SU-DHL-6 (cell line): ENCODE results near the gene GPR152.
A peak's percentile ranks its signal among the peaks of the same experiment; 100 is the strongest.

ENCODE experiments used
- H2AFZ ChIP-seq: fragments of 200-600 bp; sonication (generic); 2 replicates; pipeline ENCODE4 v1.6.1; 2014; ENCODE audit warnings: low read depth, mild to moderate bottlenecking, moderate library complexity, mixed read lengths, antibody characterized with exemption, low read length; ENCODE audit not compliant: severe bottlenecking
- H3F3A ChIP-seq: fragments of 200-600 bp; shearing (Covaris generic); 2 replicates; pipeline ENCODE4 v1.6.0; 2016; ENCODE audit warnings: antibody characterized with exemption, mild to moderate bottlenecking; ENCODE audit not compliant: insufficient read depth
- H3K27ac ChIP-seq: fragments of 200-600 bp; sonication (generic); 2 replicates; pipeline ENCODE4 v1.5.1; 2016; ENCODE audit warnings: low read depth, mild to moderate bottlenecking, low read length, moderate library complexity, mixed read lengths
- H3K27me3 ChIP-seq: fragments of 200-600 bp; sonication (generic), shearing (Covaris generic); 2 replicates; pipeline ENCODE4 v1.6.0; 2014; ENCODE audit warnings: mild to moderate bottlenecking, low read length
- H3K36me3 ChIP-seq: fragments of 200-600 bp; sonication (generic); 2 replicates; pipeline ENCODE4 v1.6.1; 2014; ENCODE audit warnings: mild to moderate bottlenecking, low read length, mixed read lengths
- H3K4me2 ChIP-seq: fragments of 300-600, 200-600 bp; shearing (Covaris generic), sonication (generic); 2 replicates; pipeline ENCODE4 v1.6.0; 2014; ENCODE audit warnings: low read length, low read depth, mild to moderate bottlenecking; ENCODE audit not compliant: poor library complexity, severe bottlenecking
- H3K4me3 ChIP-seq: fragments of 200-600 bp; sonication (generic); 2 replicates; pipeline ENCODE4 v1.5.1; 2014; ENCODE audit warnings: antibody characterized with exemption, low read length, mild to moderate bottlenecking, mixed read lengths; ENCODE audit not compliant: insufficient read depth, poor library complexity, severe bottlenecking
- H3K79me2 ChIP-seq: fragments of 200-600 bp; sonication (generic); 2 replicates; pipeline ENCODE4 v1.6.1; 2014; ENCODE audit warnings: mild to moderate bottlenecking, low read length, moderate library complexity; ENCODE audit not compliant: insufficient read depth
- H3K9ac ChIP-seq: fragments of 200-600 bp; sonication (generic); 2 replicates; pipeline ENCODE4 v1.7.0; 2014; ENCODE audit warnings: mild to moderate bottlenecking, low read length
- H3K9me2 ChIP-seq: fragments of 200-600 bp; sonication (generic); replicated peaks from 2 replicates; pipeline ENCODE4 v1.6.1; 2014; ENCODE audit warnings: low read length; ENCODE audit not compliant: insufficient read depth
- H3K9me3 ChIP-seq: fragments of 200-600 bp; sonication (generic); 2 replicates; pipeline ENCODE4 v1.6.1; 2014; ENCODE audit warnings: low read length, mixed read lengths; ENCODE audit not compliant: insufficient read depth
- H4K20me1 ChIP-seq: fragments of 200-600 bp; sonication (generic); 2 replicates; pipeline ENCODE4 v1.6.1; 2014; ENCODE audit warnings: low read depth, mild to moderate bottlenecking, antibody characterized with exemption, low read length, moderate library complexity, mixed read lengths
- CTCF ChIP-seq: fragments of 200-600 bp; sonication (generic); IDR thresholded peaks from one replicate; pipeline ENCODE4 v1.5.1; 2017; ENCODE audit warnings: antibody characterized with exemption, mild to moderate bottlenecking, low read length, moderate library complexity; ENCODE audit not compliant: insufficient read depth, poor library complexity, severe bottlenecking
- EZH2phosphoT487 ChIP-seq: fragments of 200-600 bp; sonication (generic), shearing (Covaris generic); conservative IDR thresholded peaks from 2 replicates; pipeline ENCODE4 v1.6.1; 2018; ENCODE audit warnings: mild to moderate bottlenecking, antibody characterized with exemption, low read length, moderate library complexity, mixed read lengths

The GPR152 gene

GRCh38 chr11:67470337-67471002, 17.9 kb upstream of the GPR152 start:
- Histone ChIP-seq H3K9me3 (no peaks in the 10 kb centered on the region), H3K27me3 (no peaks in the 10 kb centered on the region), H3K79me2 (peaks cover 14% of the 10 kb centered on the region), H3K27ac (no peak overlapping the region), H4K20me1 (no peaks in the 10 kb centered on the region), H3F3A (peaks cover 25% of the 10 kb centered on the region), H3K9ac (no peak overlapping the region), H3K9me2 (no peaks in the 10 kb centered on the region), H2AFZ (no peak overlapping the region), H3K4me3 (no peak overlapping the region), H3K4me2 (no peak overlapping the region), H3K36me3 (no peaks in the 10 kb centered on the region)
- TF ChIP-seq CTCF (no peak), EZH2phosphoT487 (no peak)

GRCh38 chr11:67469508-67469811, 16.9 kb upstream of the GPR152 start:
- Histone ChIP-seq H3K9ac (peak overlapping the region; percentile 96), H3K4me2 (peak overlapping the region; percentile 82), H3K36me3 (no peaks in the 10 kb centered on the region), H3K79me2 (peaks cover 20% of the 10 kb centered on the region), H3F3A (peaks cover 30% of the 10 kb centered on the region), H4K20me1 (no peaks in the 10 kb centered on the region), H3K4me3 (peak overlapping the region; percentile 56), H3K27ac (no peak overlapping the region), H3K27me3 (no peaks in the 10 kb centered on the region), H2AFZ (peak overlapping the region; percentile 80), H3K9me3 (no peaks in the 10 kb centered on the region), H3K9me2 (no peaks in the 10 kb centered on the region)
- TF ChIP-seq EZH2phosphoT487 (no peak), CTCF (no peak)

GRCh38 chr11:67468759-67469507, 16.4 kb upstream of the GPR152 start, which contains the start of gene TMEM134:
TMEM134 (minus strand) TSS chr11:67469251; CDS start chr11:67469192, 59 bp downstream.
- peak within 1 kb of the TSS; percentile 96 for H3K9ac ChIP-seq
- H3K9me3 ChIP-seq: no peaks in the 10 kb centered on the region
- peaks cover 20% of the 10 kb centered on the region for H3K79me2 ChIP-seq
- no peaks in the 10 kb centered on the region for H3K9me2 ChIP-seq
- peaks cover 30% of the 10 kb centered on the region for H3F3A ChIP-seq
- peak within 1 kb of the TSS; percentile 94 for H3K27ac ChIP-seq
- no peaks in the 10 kb centered on the region for H3K27me3 ChIP-seq
- no peaks in the 10 kb centered on the region for H3K36me3 ChIP-seq
- no peak for TF ChIP-seq EZH2phosphoT487
- TF ChIP-seq CTCF: peak; percentile 48
- H3K4me2 ChIP-seq: peak within 1 kb of the TSS; percentile 89
- no peaks in the 10 kb centered on the region for H4K20me1 ChIP-seq
- H3K4me3 ChIP-seq: peak within 1 kb of the TSS; percentile 86
- peak within 1 kb of the TSS; percentile 80 for H2AFZ ChIP-seq
